ENCODE results near the gene ZSCAN10. TPM values are rescaled to one million over a fixed set of nuclear protein-coding genes. Genes with fewer than 3 reads are reported as not detected.

Gene ZSCAN10
- total and polyA plus RNA-seq, 7 donors: not detected

DNA sequence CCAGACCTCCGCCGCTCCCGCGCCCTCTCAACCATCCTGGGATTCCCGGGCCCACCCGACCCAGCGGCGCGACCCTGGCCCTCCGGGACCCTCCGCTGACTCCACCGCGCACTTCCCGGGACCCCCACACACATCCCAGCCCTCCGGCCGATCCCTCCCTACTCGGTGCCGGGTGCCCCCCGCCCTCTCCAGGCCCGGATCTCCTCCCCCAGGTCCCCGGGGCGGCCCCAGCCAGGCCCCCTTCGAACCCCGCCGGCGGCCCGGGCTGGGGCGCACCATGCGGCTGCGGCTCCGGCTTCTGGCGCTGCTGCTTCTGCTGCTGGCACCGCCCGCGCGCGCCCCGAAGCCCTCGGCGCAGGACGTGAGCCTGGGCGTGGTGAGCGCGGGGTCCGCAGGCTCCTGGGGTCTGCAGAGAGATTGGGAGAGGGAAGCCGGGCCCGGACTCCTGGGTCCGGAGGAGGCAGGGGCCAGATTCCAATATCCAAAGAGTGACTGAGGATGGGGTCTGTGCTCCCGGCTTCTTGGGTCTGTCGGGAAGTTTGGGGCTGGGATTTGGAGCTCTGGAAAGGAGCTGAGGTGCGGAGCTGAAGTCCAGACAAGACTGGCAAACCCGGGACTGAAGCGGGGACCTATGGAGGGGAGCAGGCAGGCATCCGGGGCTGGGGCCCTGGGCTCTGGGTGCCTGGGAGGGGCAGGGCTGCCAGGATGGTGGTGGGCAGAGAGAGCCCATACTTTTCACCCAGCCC, 52.3 kb downstream of the ZSCAN10 start:
- H3K4me3 ChIP-seq: peak overlapping the region in 3 of 4 donors; percentile 25 to 47 (median 46)
- H3K4me1 ChIP-seq: peaks cover 0 to 22% (median 19%) of the 10 kb centered on the region in 4 donors
- no peak overlapping the region for H3K27ac ChIP-seq
- H3K36me3 ChIP-seq: no peaks in the 10 kb centered on the region
- DNase-seq: no peak
- H3K27me3 ChIP-seq: peaks cover 38 to 95% (median 73%) of the 10 kb centered on the region in 3 donors
- 2 to 3% methylated on average over 54 of the region's 54 CpGs for WGBS, 2 donors
- TF ChIP-seq EP300 (IDR thresholded peaks at IDR 0.05) (no peak), POLR2A (IDR thresholded peaks at IDR 0.05) (no peak), CTCF (IDR thresholded peaks at IDR 0.05) (no peak), POLR2AphosphoS5 (IDR thresholded peaks at IDR 0.05) (no peak)
- intact Hi-C loops (cut with DNase I): no loop called here
- no peaks in the 10 kb centered on the region for H3K9me3 ChIP-seq

DNA sequence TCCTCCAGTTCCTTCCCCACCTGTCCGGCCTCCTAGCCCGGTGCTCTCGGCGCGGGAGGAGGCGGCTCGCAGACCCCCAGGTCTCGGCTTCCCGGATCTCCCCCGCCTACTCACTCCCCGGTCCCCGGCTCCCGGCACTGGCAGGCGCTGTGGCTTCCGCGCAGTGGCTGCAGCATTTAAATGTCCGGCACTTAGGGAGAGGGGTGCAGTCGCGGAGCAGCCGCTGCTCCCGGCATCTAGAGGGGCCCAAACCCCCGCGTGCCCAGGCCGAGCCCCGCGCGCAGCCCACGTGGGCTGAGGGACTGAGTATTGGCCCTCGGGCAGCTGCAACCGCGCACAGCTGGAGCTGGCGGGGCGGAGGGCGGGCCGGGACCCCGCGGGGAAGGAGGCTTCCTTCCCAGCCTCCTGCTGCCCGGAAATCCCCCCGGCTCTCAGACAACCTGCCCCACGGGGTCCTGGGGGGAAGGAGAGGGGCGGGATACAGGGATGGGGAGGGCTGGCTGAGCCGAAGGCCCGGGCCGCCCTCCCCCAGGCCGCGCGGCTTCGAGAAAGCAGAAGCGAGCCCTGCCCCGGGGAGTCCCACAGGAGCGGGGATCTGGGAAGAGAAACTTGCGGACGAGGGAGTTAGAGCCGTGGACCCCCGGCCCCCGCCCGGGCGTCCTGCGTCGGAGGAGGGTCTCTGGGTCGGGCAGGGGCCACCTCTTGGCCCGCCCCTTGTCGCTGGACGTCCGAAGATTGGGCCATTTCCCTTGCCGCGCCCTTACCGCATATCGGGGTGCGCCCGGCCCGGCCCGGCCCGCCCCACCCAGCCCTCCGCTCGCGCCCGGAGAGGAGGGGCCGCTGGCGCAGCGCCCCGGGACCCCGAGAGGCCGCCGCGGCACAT, 53.1 kb downstream of the ZSCAN10 start, which contains the start of gene MMP25:
TSS of gene MMP25 (plus strand) at position 804 of the 883 bp plus-strand sequence. CDS start 357 bp downstream, outside the sequence.
- H3K36me3 ChIP-seq: no peaks in the 10 kb centered on the region
- peak within 1 kb of the TSS in 3 of 4 donors; percentile 25 to 47 (median 46) for H3K4me3 ChIP-seq
- intact Hi-C loops (cut with DNase I): no loop called here
- TF ChIP-seq POLR2A (IDR thresholded peaks at IDR 0.05) (no peak), EP300 (IDR thresholded peaks at IDR 0.05) (no peak), CTCF (IDR thresholded peaks at IDR 0.05) (no peak), POLR2AphosphoS5 (IDR thresholded peaks at IDR 0.05) (no peak)
- no peaks in the 10 kb centered on the region for H3K9me3 ChIP-seq
- no peak for DNase-seq
- 1% methylated on average over 86 of the region's 86 CpGs for WGBS, 2 donors
- H3K27me3 ChIP-seq: peaks cover 38 to 97% (median 73%) of the 10 kb centered on the region in 3 donors
- H3K4me1 ChIP-seq: peaks cover 0 to 22% (median 19%) of the 10 kb centered on the region in 4 donors
- no peak within 1 kb of the TSS for H3K27ac ChIP-seq

DNA sequence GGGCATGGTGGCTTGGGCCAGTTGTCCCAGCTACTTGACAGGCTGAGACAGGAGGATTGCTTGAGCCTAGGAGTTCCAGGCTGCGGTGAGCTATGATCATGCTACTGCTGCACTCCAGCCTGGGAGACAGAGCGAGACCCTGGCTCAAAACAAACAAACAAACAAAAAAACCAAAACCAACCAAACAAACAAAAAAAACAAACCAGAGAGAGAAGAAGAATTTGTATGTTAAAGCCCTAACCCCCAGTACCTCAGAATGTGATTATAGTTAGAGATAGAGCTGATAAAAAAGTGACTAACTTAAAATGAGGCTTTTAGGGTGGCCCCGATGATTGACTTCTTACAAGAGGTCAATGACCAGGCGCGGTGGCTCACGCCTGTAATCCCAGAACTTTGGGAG, 54.4 kb downstream of the ZSCAN10 start:
- intact Hi-C loops (cut with DNase I): no loop called here
- Histone ChIP-seq H3K27ac (no peak overlapping the region), H3K9me3 (no peaks in the 10 kb centered on the region), H3K4me3 (no peak overlapping the region), H3K36me3 (no peaks in the 10 kb centered on the region), H3K4me1 (peaks cover 0 to 22% (median 19%) of the 10 kb centered on the region in 4 donors), H3K27me3 (peaks cover 38 to 98% (median 69%) of the 10 kb centered on the region in 3 donors)
- DNase-seq: no peak
- whole genome bisulfite sequencing, 2 donors: 82 to 89% methylated on average over 6 of the region's 6 CpGs
- no peak for TF ChIP-seq POLR2AphosphoS5 (IDR thresholded peaks at IDR 0.05)
- no peak for TF ChIP-seq POLR2A (IDR thresholded peaks at IDR 0.05)
- no peak for TF ChIP-seq EP300 (IDR thresholded peaks at IDR 0.05)
- no peak for TF ChIP-seq CTCF (IDR thresholded peaks at IDR 0.05)

- TF ChIP-seq POLR2A (IDR thresholded peaks at IDR 0.05): no peak
- no peak for DNase-seq
- Histone ChIP-seq H3K27me3 (peaks cover 50 to 98% (median 73%) of the 10 kb centered on the region in 3 donors), H3K36me3 (no peaks in the 10 kb centered on the region), H3K9me3 (no peaks in the 10 kb centered on the region), H3K27ac (no peak overlapping the region), H3K4me3 (no peak overlapping the region), H3K4me1 (peaks cover 0 to 22% (median 19%) of the 10 kb centered on the region in 4 donors)
- intact Hi-C loops (cut with DNase I): no loop called here
- 85 to 86% methylated on average over 3 of the region's 3 CpGs for WGBS, 2 donors
Measured at GRCh38 chr16:3042376-3042775, 56.7 kb downstream of the ZSCAN10 start.

GRCh38 chr16:3038896-3039295, 60.2 kb downstream of the ZSCAN10 start:
- WGBS, 2 donors: 17 to 68% methylated on average over 5 of the region's 5 CpGs
- no peak for TF ChIP-seq POLR2AphosphoS5 (IDR thresholded peaks at IDR 0.05)
- no peak for TF ChIP-seq EP300 (IDR thresholded peaks at IDR 0.05)
- TF ChIP-seq POLR2A (IDR thresholded peaks at IDR 0.05): no peak
- TF ChIP-seq CTCF (IDR thresholded peaks at IDR 0.05): no peak
- Histone ChIP-seq H3K27me3 (peaks cover 40 to 98% (median 72%) of the 10 kb centered on the region in 3 donors), H3K27ac (no peak overlapping the region), H3K36me3 (no peaks in the 10 kb centered on the region), H3K9me3 (no peaks in the 10 kb centered on the region), H3K4me3 (no peak overlapping the region), H3K4me1 (peaks cover 0 to 11% (median 7%) of the 10 kb centered on the region in 4 donors)
- intact Hi-C loops (cut with DNase I): no loop called here
- DNase-seq: no peak

Data from sigmoid colon (tissue), 7 donors.